ENCODE measurements around the gene RFT1. TPM values are rescaled to one million over a fixed set of nuclear protein-coding genes. Genes with fewer than 3 reads are reported as not detected.

The RFT1 gene
- total RNA-seq, 2 donors from 2014 or later: 29.3 to 35.2 TPM

- Mint-ChIP-seq H3K9me3 (no peaks in the 10 kb centered on the region), H3K4me1 (no peaks in the 10 kb centered on the region), H3K27me3 (ENCODE audit: insufficient read depth) (no peaks in the 10 kb centered on the region), H3K4me3 (no peak overlapping the region), H3K27ac (no peak overlapping the region), H3K36me3 (ENCODE audit: low read depth) (peaks cover 11% of the 10 kb centered on the region)
- 87 to 88% methylated on average over 7 to 15 of the region's 15 CpGs for WGBS, 2 experiments (ENCODE audit: insufficient coverage in 1 of 2, insufficient read length in 1 of 2)
- no peak for DNase-seq
- Histone ChIP-seq H3K36me3 (ENCODE audit: control insufficient read depth, insufficient read depth, low read length) (peaks cover 4% of the 10 kb centered on the region), H3K4me1 (ENCODE audit: control insufficient read depth, insufficient read depth, low read length) (no peaks in the 10 kb centered on the region), H3K27ac (ENCODE audit: low read depth, low read length) (no peak overlapping the region), H3K9me3 (ENCODE audit: control insufficient read depth, low read length) (no peaks in the 10 kb centered on the region), H3K9ac (ENCODE audit: extremely low read depth, low read length, poor library complexity, severe bottlenecking) (no peak overlapping the region), H3K4me3 (ENCODE audit: low read length) (no peak overlapping the region), H3K27me3 (ENCODE audit: control insufficient read depth, insufficient read depth, low read length, poor library complexity, severe bottlenecking) (no peaks in the 10 kb centered on the region)
- TF ChIP-seq CTCF (conservative IDR thresholded peaks at IDR 0.05): no peak
Measured at GRCh38 chr3:53178246-53178645, 48.0 kb upstream of the RFT1 start.

- H3K9me3 ChIP-seq (ENCODE audit: control insufficient read depth, low read length): no peaks in the 10 kb centered on the region
- H3K27ac Mint-ChIP-seq: no peak overlapping the region
- no peak overlapping the region for H3K4me3 Mint-ChIP-seq
- no peaks in the 10 kb centered on the region for H3K27me3 ChIP-seq (ENCODE audit: control insufficient read depth, insufficient read depth, low read length, poor library complexity, severe bottlenecking)
- no peak for TF ChIP-seq CTCF (conservative IDR thresholded peaks at IDR 0.05)
- peaks cover 4% of the 10 kb centered on the region for H3K36me3 Mint-ChIP-seq (ENCODE audit: low read depth)
- H3K27me3 Mint-ChIP-seq (ENCODE audit: insufficient read depth): no peaks in the 10 kb centered on the region
- H3K4me1 Mint-ChIP-seq: peaks cover 9% of the 10 kb centered on the region
- no peaks in the 10 kb centered on the region for H3K4me1 ChIP-seq (ENCODE audit: control insufficient read depth, insufficient read depth, low read length)
- no peak overlapping the region for H3K27ac ChIP-seq (ENCODE audit: low read depth, low read length)
- 89 to 92% methylated on average over 8 to 9 of the region's 9 CpGs for WGBS, 2 experiments (ENCODE audit: insufficient coverage in 1 of 2, insufficient read length in 1 of 2)
- DNase-seq: no peak
- H3K9me3 Mint-ChIP-seq: no peaks in the 10 kb centered on the region
- H3K36me3 ChIP-seq (ENCODE audit: control insufficient read depth, insufficient read depth, low read length): peaks cover 3% of the 10 kb centered on the region
- H3K4me3 ChIP-seq (ENCODE audit: low read length): no peak overlapping the region
- no peak overlapping the region for H3K9ac ChIP-seq (ENCODE audit: extremely low read depth, low read length, poor library complexity, severe bottlenecking)
Measured at GRCh38 chr3:53175613-53176540, 45.6 kb upstream of the RFT1 start.

DNA sequence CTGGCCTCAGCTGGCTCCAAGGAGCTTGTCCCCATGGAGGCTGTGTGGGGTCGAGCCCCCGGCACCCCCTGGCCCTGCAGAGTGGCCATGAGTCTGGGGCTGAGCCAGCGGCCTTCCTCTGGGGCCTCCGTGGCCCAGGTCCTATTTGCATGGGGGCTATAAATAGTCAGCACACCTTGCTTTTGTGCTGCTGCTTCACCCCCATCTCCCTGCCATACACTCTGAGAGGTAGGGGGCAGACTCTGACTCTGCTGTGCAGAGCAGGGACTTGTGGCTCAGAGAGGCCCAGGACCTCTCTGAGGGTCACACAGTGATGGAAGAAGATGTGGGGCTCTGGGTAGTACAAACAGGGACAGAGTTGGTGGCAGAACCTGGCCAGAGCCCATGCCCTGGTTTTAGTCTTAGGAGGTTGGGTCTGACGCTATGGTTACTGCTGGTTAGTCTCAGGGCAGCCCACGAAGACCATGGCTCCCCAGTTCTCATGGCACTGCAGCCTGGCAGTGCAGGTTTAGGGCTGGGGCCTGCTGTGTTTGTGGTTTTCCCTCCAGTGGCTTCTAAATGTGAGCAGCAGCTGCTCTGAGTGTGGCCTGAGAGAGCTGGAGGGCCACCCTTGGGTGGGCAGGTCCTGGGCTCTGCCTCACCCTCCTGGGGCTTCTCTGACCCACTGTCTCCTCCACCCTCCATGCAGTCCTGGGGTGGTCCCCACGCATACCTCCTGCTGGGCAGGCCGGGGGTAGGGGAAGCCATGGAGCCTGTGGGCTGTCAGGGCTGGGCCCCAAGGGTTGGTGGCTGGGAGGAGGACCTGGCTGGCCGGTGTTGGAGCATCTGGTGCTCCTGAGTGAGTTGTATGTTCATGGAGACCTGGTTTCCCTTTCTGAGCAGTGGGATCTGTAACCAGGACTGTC lies 44.4 kb upstream of the RFT1 start:
- Mint-ChIP-seq H3K27me3 (ENCODE audit: insufficient read depth) (no peaks in the 10 kb centered on the region), H3K9me3 (no peaks in the 10 kb centered on the region), H3K4me3 (no peak overlapping the region), H3K27ac (peak overlapping the region; percentile 35), H3K4me1 (peaks cover 12% of the 10 kb centered on the region), H3K36me3 (ENCODE audit: low read depth) (peaks cover 4% of the 10 kb centered on the region)
- H3K27me3 ChIP-seq (ENCODE audit: control insufficient read depth, insufficient read depth, low read length, poor library complexity, severe bottlenecking): no peaks in the 10 kb centered on the region
- H3K9me3 ChIP-seq (ENCODE audit: control insufficient read depth, low read length): no peaks in the 10 kb centered on the region
- peaks cover 1% of the 10 kb centered on the region for H3K36me3 ChIP-seq (ENCODE audit: control insufficient read depth, insufficient read depth, low read length)
- H3K9ac ChIP-seq (ENCODE audit: extremely low read depth, low read length, poor library complexity, severe bottlenecking): no peak overlapping the region
- H3K27ac ChIP-seq (ENCODE audit: low read depth, low read length): no peak overlapping the region
- no peak overlapping the region for H3K4me3 ChIP-seq (ENCODE audit: low read length)
- H3K4me1 ChIP-seq (ENCODE audit: control insufficient read depth, insufficient read depth, low read length): no peaks in the 10 kb centered on the region
- no peak for DNase-seq
- WGBS, 2 experiments (ENCODE audit: insufficient coverage in 1 of 2, insufficient read length in 1 of 2): 86 to 87% methylated on average over 1 to 9 of the region's 9 CpGs
- TF ChIP-seq CTCF (conservative IDR thresholded peaks at IDR 0.05): no peak
